Astrocyte (in vitro differentiated cells and primary cell): ENCODE results near the gene APMAP. TPM values are rescaled to one million over a fixed set of nuclear protein-coding genes. Genes with fewer than 3 reads are reported as not detected.

Experiments
- DNase-seq: peaks from one replicate; pipeline ENCODE4 v3.0.0-alpha.2; 2010; ENCODE audit warnings: low read depth
- FAIRE-seq: peaks from 2 replicates; lab custom pipeline; 2011; peaks lifted over from hg19 to GRCh38; lab: Jason Lieb, UNC
- H2AFZ ChIP-seq: 2 replicates; pipeline ENCODE4 v1.6.0; 2012; ENCODE audit warnings: low read depth, low read length, inconsistent platforms
- H3K27ac ChIP-seq: 2 replicates; pipeline ENCODE4 v1.5.1; 2011; ENCODE audit warnings: low read depth, low read length, inconsistent platforms
- H3K27me3 ChIP-seq: 2 replicates; pipeline ENCODE4 v1.6.0; 2011; ENCODE audit warnings: low read length, inconsistent platforms; ENCODE audit not compliant: insufficient read depth
- H3K36me3 ChIP-seq: 2 replicates; pipeline ENCODE4 v1.5.1; 2011; ENCODE audit warnings: low read length, inconsistent platforms; ENCODE audit not compliant: insufficient read depth
- H3K4me1 ChIP-seq: 2 replicates; pipeline ENCODE4 v1.5.1; 2011; ENCODE audit warnings: low read length, inconsistent platforms; ENCODE audit not compliant: insufficient read depth
- H3K4me2 ChIP-seq: 2 replicates; pipeline ENCODE4 v1.6.0; 2012; ENCODE audit warnings: low read length, inconsistent platforms
- H3K4me3 ChIP-seq: 2 replicates; pipeline ENCODE4 v1.5.1; 2011; ENCODE audit warnings: low read depth, mild to moderate bottlenecking, low read length, inconsistent platforms; ENCODE audit not compliant: insufficient read depth
- H3K79me2 ChIP-seq: 2 replicates; pipeline ENCODE4 v1.6.0; 2012; ENCODE audit warnings: mild to moderate bottlenecking, low read length, inconsistent platforms; ENCODE audit not compliant: insufficient read depth
- H3K9ac ChIP-seq: 2 replicates; pipeline ENCODE4 v1.6.0; 2012; ENCODE audit warnings: mild to moderate bottlenecking, low read length, inconsistent platforms
- H3K9me3 ChIP-seq: 2 replicates; pipeline ENCODE4 v1.5.1; 2012; ENCODE audit warnings: low read depth, mild to moderate bottlenecking, low read length, inconsistent platforms; ENCODE audit not compliant: insufficient read depth
- H4K20me1 ChIP-seq: 2 replicates; pipeline ENCODE4 v1.6.0; 2012; ENCODE audit warnings: low read length, inconsistent platforms; ENCODE audit not compliant: insufficient read depth
- H3K27ac Mint-ChIP-seq: one replicate; pipeline ENCODE4 v1.8.0; 2021; ENCODE audit warnings: mild to moderate bottlenecking, mixed read lengths; ENCODE audit not compliant: unreplicated experiment
- H3K27me3 Mint-ChIP-seq: one replicate; pipeline ENCODE4 v1.8.0; 2021; ENCODE audit warnings: low read depth, mixed read lengths; ENCODE audit not compliant: unreplicated experiment
- H3K36me3 Mint-ChIP-seq: one replicate; pipeline ENCODE4 v1.8.0; 2021; ENCODE audit warnings: low read depth, mixed read lengths; ENCODE audit not compliant: unreplicated experiment
- H3K4me1 Mint-ChIP-seq: one replicate; pipeline ENCODE4 v1.8.0; 2021; ENCODE audit warnings: low read depth, mixed read lengths; ENCODE audit not compliant: unreplicated experiment
- H3K4me3 Mint-ChIP-seq: one replicate; pipeline ENCODE4 v1.8.0; 2021; ENCODE audit warnings: mild to moderate bottlenecking, moderate library complexity, mixed read lengths; ENCODE audit not compliant: unreplicated experiment
- H3K9me3 Mint-ChIP-seq: one replicate; pipeline ENCODE4 v1.8.0; 2021; ENCODE audit warnings: mild to moderate bottlenecking, mixed read lengths; ENCODE audit not compliant: unreplicated experiment
- EZH2 ChIP-seq: IDR thresholded peaks from 2 replicates; pipeline ENCODE4 v1.6.1; 2012; ENCODE audit warnings: mild to moderate bottlenecking, low read length, inconsistent platforms; ENCODE audit not compliant: insufficient read depth
- total RNA-seq: library from RNA; stranded (reverse); gene quantifications from 2 replicates; pipeline ENCODE4 v1.2.1, GENCODE V29; 2021
- TF ChIP-seq, protein P1 (sequence below): IDR thresholded peaks from 2 replicates; pipeline ENCODE4 v1.5.1; 2011; ENCODE audit warnings: low read depth, mild to moderate bottlenecking, inconsistent platforms, low read length, moderate library complexity; ENCODE audit not compliant: insufficient read depth

APMAP gene
- total RNA-seq, 1 donor from 2014 or later: 110 TPM

DNA sequence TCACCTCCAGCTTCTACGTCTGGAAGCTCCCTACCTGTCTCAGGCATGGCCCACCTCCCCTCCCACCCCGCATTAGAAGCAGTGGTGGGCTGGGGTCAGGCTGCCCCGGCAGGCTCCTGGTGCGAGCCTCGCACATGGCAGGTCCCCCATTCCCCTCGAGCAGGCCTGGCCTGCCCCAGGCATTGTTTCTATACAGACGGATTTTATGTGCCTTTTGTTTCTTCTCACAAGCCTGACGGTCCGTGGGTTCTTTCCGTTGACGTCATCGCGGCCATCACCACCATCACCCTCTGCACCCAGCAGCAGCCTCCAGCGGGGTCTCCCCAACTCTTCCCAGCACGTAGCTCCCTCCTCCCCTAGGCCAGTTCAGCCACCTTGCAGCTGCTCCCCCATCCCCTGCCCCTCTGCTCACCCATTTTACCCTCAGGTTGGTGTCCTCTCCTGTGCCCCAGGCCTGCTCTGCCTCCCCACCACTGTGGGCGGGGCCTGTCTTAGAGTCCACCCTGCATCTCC, 38.9 kb downstream of the APMAP start:
- no peak overlapping the region for H2AFZ ChIP-seq
- DNase-seq: no peak
- H4K20me1 ChIP-seq: no peaks in the 10 kb centered on the region
- no peaks in the 10 kb centered on the region for H3K27me3 ChIP-seq
- no peaks in the 10 kb centered on the region for H3K79me2 ChIP-seq
- FAIRE-seq: no peak
- H3K4me3 Mint-ChIP-seq: no peak overlapping the region
- no peaks in the 10 kb centered on the region for H3K36me3 ChIP-seq
- peaks cover 7% of the 10 kb centered on the region for H3K27me3 Mint-ChIP-seq
- no peak overlapping the region for H3K4me3 ChIP-seq
- H3K27ac Mint-ChIP-seq: no peak overlapping the region
- H3K9me3 Mint-ChIP-seq: peaks cover 1% of the 10 kb centered on the region
- H3K27ac ChIP-seq: no peak overlapping the region
- no peak for TF ChIP-seq EZH2
- TF ChIP-seq, protein P1, sequence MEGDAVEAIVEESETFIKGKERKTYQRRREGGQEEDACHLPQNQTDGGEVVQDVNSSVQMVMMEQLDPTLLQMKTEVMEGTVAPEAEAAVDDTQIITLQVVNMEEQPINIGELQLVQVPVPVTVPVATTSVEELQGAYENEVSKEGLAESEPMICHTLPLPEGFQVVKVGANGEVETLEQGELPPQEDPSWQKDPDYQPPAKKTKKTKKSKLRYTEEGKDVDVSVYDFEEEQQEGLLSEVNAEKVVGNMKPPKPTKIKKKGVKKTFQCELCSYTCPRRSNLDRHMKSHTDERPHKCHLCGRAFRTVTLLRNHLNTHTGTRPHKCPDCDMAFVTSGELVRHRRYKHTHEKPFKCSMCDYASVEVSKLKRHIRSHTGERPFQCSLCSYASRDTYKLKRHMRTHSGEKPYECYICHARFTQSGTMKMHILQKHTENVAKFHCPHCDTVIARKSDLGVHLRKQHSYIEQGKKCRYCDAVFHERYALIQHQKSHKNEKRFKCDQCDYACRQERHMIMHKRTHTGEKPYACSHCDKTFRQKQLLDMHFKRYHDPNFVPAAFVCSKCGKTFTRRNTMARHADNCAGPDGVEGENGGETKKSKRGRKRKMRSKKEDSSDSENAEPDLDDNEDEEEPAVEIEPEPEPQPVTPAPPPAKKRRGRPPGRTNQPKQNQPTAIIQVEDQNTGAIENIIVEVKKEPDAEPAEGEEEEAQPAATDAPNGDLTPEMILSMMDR: no peak
- H3K36me3 Mint-ChIP-seq: peaks cover 4% of the 10 kb centered on the region
- no peak overlapping the region for H3K9ac ChIP-seq
- H3K4me2 ChIP-seq: no peak overlapping the region
- no peaks in the 10 kb centered on the region for H3K4me1 ChIP-seq
- no peaks in the 10 kb centered on the region for H3K9me3 ChIP-seq
- peaks cover 7% of the 10 kb centered on the region for H3K4me1 Mint-ChIP-seq

DNA sequence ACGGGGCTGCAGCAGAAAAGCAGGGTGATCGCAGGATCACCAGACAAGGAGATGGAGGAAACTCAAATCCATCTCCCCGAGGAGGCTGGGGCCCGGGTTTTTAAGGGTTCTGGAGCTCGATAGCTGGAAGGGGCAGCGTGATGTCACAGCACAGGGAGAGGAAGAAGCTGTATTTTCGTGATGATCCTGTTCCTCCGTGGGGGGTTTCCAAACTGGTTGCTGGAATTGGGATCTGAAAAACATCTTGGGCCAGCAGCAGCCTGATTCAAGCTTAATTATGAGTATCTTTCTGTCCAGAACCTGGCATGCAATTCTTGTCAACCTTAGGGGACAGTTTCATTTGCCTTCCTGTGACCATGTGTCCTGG, 39.4 kb downstream of the APMAP start:
- Histone ChIP-seq H2AFZ (no peak overlapping the region), H3K4me1 (no peaks in the 10 kb centered on the region), H3K9me3 (no peaks in the 10 kb centered on the region), H3K36me3 (no peaks in the 10 kb centered on the region), H3K4me3 (no peak overlapping the region), H3K79me2 (no peaks in the 10 kb centered on the region), H3K4me2 (no peak overlapping the region), H3K9ac (no peak overlapping the region), H4K20me1 (no peaks in the 10 kb centered on the region), H3K27ac (no peak overlapping the region), H3K27me3 (no peaks in the 10 kb centered on the region)
- peaks cover 7% of the 10 kb centered on the region for H3K4me1 Mint-ChIP-seq
- H3K4me3 Mint-ChIP-seq: no peak overlapping the region
- H3K36me3 Mint-ChIP-seq: peaks cover 3% of the 10 kb centered on the region
- peaks cover 4% of the 10 kb centered on the region for H3K9me3 Mint-ChIP-seq
- DNase-seq (no peak), FAIRE-seq (no peak)
- TF ChIP-seq, protein P1: no peak
- no peak for TF ChIP-seq EZH2
- H3K27me3 Mint-ChIP-seq: peaks cover 7% of the 10 kb centered on the region
- H3K27ac Mint-ChIP-seq: no peak overlapping the region

DNA sequence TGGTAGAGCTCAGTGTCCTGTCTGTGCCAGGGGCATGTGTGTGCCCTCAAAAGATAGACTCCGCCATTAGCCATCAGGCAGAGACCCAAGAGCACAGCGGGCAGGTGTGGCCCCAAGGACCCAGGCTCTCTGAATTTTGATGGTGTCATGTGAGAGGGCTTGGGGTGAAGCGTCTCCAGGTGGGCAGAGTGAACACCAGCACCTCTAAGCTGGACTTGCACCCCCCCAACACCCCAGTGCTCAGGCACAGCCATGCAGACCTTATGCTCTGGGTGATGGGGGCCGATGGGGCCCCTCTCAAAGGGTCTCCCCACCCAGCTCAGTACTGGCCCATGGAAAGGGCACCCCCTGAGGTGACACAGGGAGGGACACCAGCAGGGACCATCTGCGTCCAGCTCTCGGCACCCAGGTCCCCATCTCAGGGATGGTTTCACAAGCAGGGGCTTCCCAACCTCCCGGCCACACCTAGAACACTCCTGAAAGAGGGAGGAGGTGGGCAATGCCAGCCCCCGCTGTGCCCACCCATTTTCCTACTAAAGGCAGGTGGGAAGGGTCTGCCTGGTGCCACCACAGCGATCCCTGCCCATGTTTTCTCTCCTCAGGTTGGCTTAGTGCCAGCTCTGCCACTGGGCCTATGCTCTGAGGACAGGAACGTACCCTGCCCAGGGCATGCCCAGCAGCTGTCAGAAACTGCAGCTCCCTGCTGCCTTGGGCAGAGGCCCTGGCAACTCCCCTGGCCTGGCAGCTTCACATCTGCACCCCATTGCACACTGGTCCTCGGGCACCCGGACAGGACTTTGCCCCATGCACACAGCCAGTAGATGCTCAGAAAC, 40.0 kb downstream of the APMAP start:
- H3K4me2 ChIP-seq: no peak overlapping the region
- no peaks in the 10 kb centered on the region for H3K4me1 ChIP-seq
- no peak for FAIRE-seq
- Mint-ChIP-seq H3K27ac (no peak overlapping the region), H3K9me3 (peaks cover 8% of the 10 kb centered on the region), H3K4me3 (no peak overlapping the region), H3K36me3 (peaks cover 2% of the 10 kb centered on the region), H3K27me3 (peaks cover 7% of the 10 kb centered on the region), H3K4me1 (peaks cover 7% of the 10 kb centered on the region)
- H3K4me3 ChIP-seq: no peak overlapping the region
- no peaks in the 10 kb centered on the region for H3K36me3 ChIP-seq
- H3K9ac ChIP-seq: no peak overlapping the region
- H3K79me2 ChIP-seq: no peaks in the 10 kb centered on the region
- TF ChIP-seq, protein P1: no peak
- no peak for TF ChIP-seq EZH2
- H3K9me3 ChIP-seq: no peaks in the 10 kb centered on the region
- H3K27me3 ChIP-seq: no peaks in the 10 kb centered on the region
- no peak for DNase-seq
- H2AFZ ChIP-seq: no peak overlapping the region
- no peaks in the 10 kb centered on the region for H4K20me1 ChIP-seq
- no peak overlapping the region for H3K27ac ChIP-seq
